ENCODE data around the gene NDUFA7. TPM values are rescaled to one million over a fixed set of nuclear protein-coding genes. Genes with fewer than 3 reads are reported as not detected.

The NDUFA7 gene
- 10 to 100 TPM; 81.0 to 82.0 TPM for total RNA-seq

DNA sequence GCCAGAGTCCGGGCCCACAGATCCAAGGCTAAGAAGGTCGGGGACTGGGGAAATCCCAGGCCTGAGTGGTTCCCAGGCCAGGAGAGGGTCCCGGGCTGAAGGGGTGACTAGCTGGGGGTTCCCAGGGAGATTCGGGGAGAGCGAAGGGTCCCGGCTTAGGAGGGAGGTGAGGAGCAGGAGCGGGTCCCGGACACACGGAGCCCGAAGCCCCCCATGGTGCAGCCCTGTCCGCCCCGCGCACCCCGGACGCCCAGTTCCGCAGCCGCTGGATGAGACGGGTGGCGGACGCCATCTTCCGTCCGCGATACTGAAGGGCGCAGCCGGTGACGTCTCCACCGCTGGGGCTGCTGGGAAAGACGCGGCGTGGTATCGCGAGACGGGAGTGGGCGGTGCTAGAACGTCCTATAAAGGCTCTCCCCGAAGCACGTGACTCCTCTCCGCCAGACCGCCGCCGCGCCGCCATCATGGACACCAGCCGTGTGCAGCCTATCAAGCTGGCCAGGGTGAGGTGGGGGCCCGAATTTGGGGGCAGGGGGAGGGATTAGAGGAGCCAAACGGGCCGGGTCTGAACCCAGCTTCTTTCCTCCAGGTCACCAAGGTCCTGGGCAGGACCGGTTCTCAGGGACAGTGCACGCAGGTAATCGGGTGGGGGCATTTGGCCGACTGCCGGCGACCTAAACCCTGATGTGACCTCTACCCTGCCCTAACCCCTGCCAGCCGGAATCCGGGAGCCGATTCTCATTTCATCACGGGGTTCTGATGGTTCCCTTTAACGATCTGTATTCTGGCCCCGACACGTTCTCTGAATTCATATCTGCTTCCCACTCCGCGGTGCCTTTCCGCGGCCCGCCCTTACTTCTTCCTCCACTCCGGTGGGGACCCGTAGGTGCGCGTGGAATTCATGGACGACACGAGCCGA is at the start of gene NDUFA7, which contains the start of gene RPS28:
TSS of gene NDUFA7 (minus strand) at position 309 of the 919 bp plus-strand sequence. CDS start at position 292, 17 bp downstream.
TSS of gene RPS28 (plus strand) at position 430 of the 919 bp plus-strand sequence. CDS start at position 465, 35 bp downstream.
- Histone ChIP-seq H3K4me3 (peak within 1 kb of the TSS; percentile 78 to 92), H3K36me3 (peaks cover 17% of the 10 kb centered on the region), H3K27ac (peak within 1 kb of the TSS; percentile 90 to 93), H3K27me3 (no peaks in the 10 kb centered on the region), H3K4me1 (peaks cover 0 to 48% of the 10 kb centered on the region in 2 donors), H3K9me3 (no peaks in the 10 kb centered on the region)
- peak in 1 of 2 donors; percentile 59 for TF ChIP-seq CTCF (IDR thresholded peaks at IDR 0.05)
- DNase-seq (ENCODE audit: low spot score) = peak; percentile 97

DNA sequence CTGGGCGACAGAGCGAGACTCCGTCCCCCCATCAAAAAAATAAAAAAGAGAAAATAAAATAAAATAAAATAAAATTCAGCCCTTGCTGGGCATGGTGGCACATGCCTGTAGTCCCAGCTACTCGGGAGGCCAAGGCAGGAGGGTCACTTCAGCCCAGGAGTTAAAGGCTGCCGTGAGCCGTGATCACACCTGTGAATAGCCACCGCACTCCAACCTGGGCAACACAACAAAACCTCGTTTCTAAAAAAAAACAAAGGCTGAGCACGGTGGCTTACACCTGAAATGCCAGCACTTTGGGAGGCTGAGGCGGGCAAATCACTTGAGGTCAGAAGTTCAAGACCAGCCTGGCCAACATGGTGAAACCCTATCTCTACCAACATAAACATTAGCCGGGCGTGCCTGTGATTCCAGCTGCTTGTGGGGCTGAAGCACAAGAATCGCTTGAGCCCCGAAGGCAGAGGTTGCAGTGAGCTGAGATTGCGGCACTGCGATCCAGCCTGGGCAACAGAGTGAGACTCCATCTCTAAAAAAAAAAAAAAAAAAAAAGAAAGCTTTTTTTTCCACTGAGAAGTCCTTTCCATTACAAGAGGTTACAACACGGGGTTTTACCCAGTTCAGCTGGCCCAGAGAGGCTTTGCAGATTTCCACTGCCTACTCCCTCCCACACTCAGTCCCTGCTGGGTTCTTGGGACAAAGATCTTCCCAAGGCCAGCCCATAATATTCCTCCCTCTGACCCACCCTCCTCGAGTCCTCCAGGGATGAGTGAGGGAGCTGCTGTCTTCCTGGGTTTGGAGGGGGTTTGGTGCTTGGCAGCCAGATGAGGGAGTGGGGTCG is 49.2 kb upstream of the NDUFA7 start:
- Histone ChIP-seq H3K27me3 (no peaks in the 10 kb centered on the region), H3K4me1 (peaks cover 0 to 40% of the 10 kb centered on the region in 2 donors), H3K4me3 (no peak overlapping the region), H3K36me3 (peaks cover 82% of the 10 kb centered on the region), H3K27ac (peak overlapping the region; percentile 24 to 44), H3K9me3 (no peaks in the 10 kb centered on the region)
- DNase-seq (ENCODE audit: low spot score) = peak; percentile 75
- no peak for TF ChIP-seq CTCF (IDR thresholded peaks at IDR 0.05)

DNA sequence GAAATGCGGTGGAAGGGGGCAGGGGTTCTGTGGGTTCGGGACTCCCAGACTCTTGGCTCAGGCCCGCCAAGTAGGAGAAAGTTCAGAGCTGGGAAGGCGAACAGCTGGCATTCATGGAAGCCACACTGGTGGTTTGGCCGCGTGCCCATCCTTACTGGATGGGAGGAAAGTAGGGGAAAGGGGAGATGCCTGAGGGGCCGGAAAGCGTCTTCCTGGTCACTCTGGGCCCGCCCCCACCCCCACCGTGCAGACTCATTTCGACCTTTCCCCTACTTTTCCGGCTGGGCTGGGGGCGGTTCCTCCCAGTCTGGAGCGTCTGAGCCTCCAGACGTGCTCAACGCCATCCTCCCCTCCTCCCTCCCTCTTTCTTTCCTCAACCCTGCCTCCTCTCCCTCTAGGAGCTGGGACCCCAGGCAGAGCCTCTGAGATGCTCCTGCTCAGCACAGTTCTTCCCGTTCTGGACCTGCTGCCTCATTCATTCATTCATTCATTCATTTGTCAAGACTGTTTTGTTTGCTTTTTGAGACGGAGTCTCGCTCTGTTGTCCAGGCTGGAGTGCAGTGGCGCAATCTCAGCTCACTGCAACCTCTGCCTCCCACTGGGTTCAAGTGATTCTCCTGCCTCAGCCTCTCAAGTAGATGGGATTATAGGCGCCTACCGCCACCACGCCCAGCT is 46.3 kb upstream of the NDUFA7 start:
- no peaks in the 10 kb centered on the region for H3K9me3 ChIP-seq
- peak overlapping the region; percentile 35 to 94 for H3K4me3 ChIP-seq
- peaks cover 61% of the 10 kb centered on the region for H3K36me3 ChIP-seq
- H3K27me3 ChIP-seq = no peaks in the 10 kb centered on the region
- peak; percentile 95 for DNase-seq (ENCODE audit: low spot score)
- H3K4me1 ChIP-seq = peaks cover 0 to 69% of the 10 kb centered on the region in 2 donors
- TF ChIP-seq CTCF (IDR thresholded peaks at IDR 0.05) = no peak
- H3K27ac ChIP-seq = peak overlapping the region; percentile 64 to 98

GRCh38 chr19:8366961-8367326 is 45.8 kb upstream of the NDUFA7 start:
- peak overlapping the region; percentile 64 to 98 for H3K27ac ChIP-seq
- peak overlapping the region; percentile 35 to 94 for H3K4me3 ChIP-seq
- peaks cover 0 to 75% of the 10 kb centered on the region in 2 donors for H3K4me1 ChIP-seq
- H3K36me3 ChIP-seq = peaks cover 56% of the 10 kb centered on the region
- no peaks in the 10 kb centered on the region for H3K27me3 ChIP-seq
- DNase-seq (ENCODE audit: low spot score) = no peak
- no peak for TF ChIP-seq CTCF (IDR thresholded peaks at IDR 0.05)
- no peaks in the 10 kb centered on the region for H3K9me3 ChIP-seq

DNA sequence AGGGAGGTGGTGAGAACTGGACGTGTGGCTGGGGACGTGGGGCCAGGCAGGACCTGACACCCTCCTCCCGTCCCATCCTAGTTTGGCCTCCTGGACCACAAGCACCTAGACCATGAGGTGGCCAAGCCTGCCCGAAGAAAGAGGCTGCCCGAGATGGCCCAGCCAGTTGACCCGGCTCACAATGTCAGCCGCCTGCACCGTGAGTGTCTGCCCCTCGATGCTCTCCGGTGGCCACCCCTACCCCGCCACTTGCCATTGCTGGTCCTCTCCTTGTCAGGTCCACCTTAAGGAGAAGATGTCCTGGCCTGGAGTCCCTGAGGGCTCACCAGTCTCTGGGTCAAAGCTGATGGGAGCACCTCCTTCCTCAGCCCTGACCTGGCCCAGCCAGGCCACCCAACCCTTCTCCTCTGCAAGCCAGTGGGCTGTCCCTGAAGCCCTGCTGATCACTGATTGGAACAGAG is 45.0 kb upstream of the NDUFA7 start:
- Histone ChIP-seq H3K4me3 (peak overlapping the region in 1 of 2 donors; percentile 94), H3K27me3 (no peaks in the 10 kb centered on the region), H3K27ac (peak overlapping the region in 1 of 2 donors; percentile 98), H3K36me3 (peaks cover 48% of the 10 kb centered on the region), H3K4me1 (peaks cover 0 to 82% of the 10 kb centered on the region in 2 donors), H3K9me3 (no peaks in the 10 kb centered on the region)
- DNase-seq (ENCODE audit: low spot score) = no peak
- no peak for TF ChIP-seq CTCF (IDR thresholded peaks at IDR 0.05)
